ENCODE measurements around the gene LAMP5.

The LAMP5 gene

GRCh38 chr20:9575836-9576235, 61.4 kb downstream of the LAMP5 start:
- CTCF ChIA-PET = no interaction called here

GRCh38 chr20:9576695-9577094, 62.3 kb downstream of the LAMP5 start:
- no peak for TF ChIP-seq BHLHE40 (IDR thresholded peaks at IDR 0.05; ENCODE audit: borderline replicate concordance)
- no peak for TF ChIP-seq ELF4 (IDR thresholded peaks at IDR 0.05)
- no peak for TF ChIP-seq ARNT (IDR thresholded peaks at IDR 0.05)
- TF ChIP-seq PKNOX1 (IDR thresholded peaks at IDR 0.05) = no peak
- no peak for TF ChIP-seq FOXM1 (IDR thresholded peaks at IDR 0.05; ENCODE audit: borderline replicate concordance)
- TF ChIP-seq SUZ12 (IDR thresholded peaks at IDR 0.05) = no peak
- no peak for TF ChIP-seq NFRKB (IDR thresholded peaks at IDR 0.05)
- TF ChIP-seq CTBP1 (IDR thresholded peaks at IDR 0.05; ENCODE audit: borderline replicate concordance) = no peak
- no peak for TF ChIP-seq SP1 (IDR thresholded peaks at IDR 0.05)
- TF ChIP-seq HDGF (IDR thresholded peaks at IDR 0.05; ENCODE audit: borderline replicate concordance) = no peak
- no peak for TF ChIP-seq FOXA1 (IDR thresholded peaks at IDR 0.05)
- TF ChIP-seq L3MBTL2 (conservative IDR thresholded peaks at IDR 0.05) = no peak
- TF ChIP-seq LEF1 (IDR thresholded peaks at IDR 0.05; ENCODE audit: borderline replicate concordance) = no peak
- no peak for TF ChIP-seq ZNF384 (IDR thresholded peaks at IDR 0.05)
- no peak for TF ChIP-seq TARDBP (IDR thresholded peaks at IDR 0.05)
- TF ChIP-seq FOXK2 (IDR thresholded peaks at IDR 0.05) = no peak
- CTCF ChIA-PET = no interaction called here
- no peak for DNase-seq (ENCODE audit: extremely low spot score)

More at GRCh38 chr20:9575836-9576235, 61.4 kb downstream of the LAMP5 start:
- no peak for TF ChIP-seq FOXA1 (IDR thresholded peaks at IDR 0.05)
- no peak for TF ChIP-seq NFRKB (IDR thresholded peaks at IDR 0.05)
- no peak for TF ChIP-seq ARNT (IDR thresholded peaks at IDR 0.05)
- no peak for TF ChIP-seq SUZ12 (IDR thresholded peaks at IDR 0.05)
- TF ChIP-seq SP1 (IDR thresholded peaks at IDR 0.05) = no peak
- no peak for TF ChIP-seq CTBP1 (IDR thresholded peaks at IDR 0.05; ENCODE audit: borderline replicate concordance)
- no peak for TF ChIP-seq FOXM1 (IDR thresholded peaks at IDR 0.05; ENCODE audit: borderline replicate concordance)
- no peak for TF ChIP-seq L3MBTL2 (conservative IDR thresholded peaks at IDR 0.05)
- no peak for TF ChIP-seq TARDBP (IDR thresholded peaks at IDR 0.05)
- no peak for TF ChIP-seq LEF1 (IDR thresholded peaks at IDR 0.05; ENCODE audit: borderline replicate concordance)
- TF ChIP-seq ZNF384 (IDR thresholded peaks at IDR 0.05) = no peak
- no peak for TF ChIP-seq HDGF (IDR thresholded peaks at IDR 0.05; ENCODE audit: borderline replicate concordance)
- no peak for TF ChIP-seq ELF4 (IDR thresholded peaks at IDR 0.05)
- no peak for TF ChIP-seq FOXK2 (IDR thresholded peaks at IDR 0.05)
- TF ChIP-seq PKNOX1 (IDR thresholded peaks at IDR 0.05) = no peak
- TF ChIP-seq BHLHE40 (IDR thresholded peaks at IDR 0.05; ENCODE audit: borderline replicate concordance) = no peak
- DNase-seq (ENCODE audit: extremely low spot score) = no peak
- POLR2A ChIA-PET = no interaction called here

GRCh38 chr20:9577397-9577796, 63.0 kb downstream of the LAMP5 start:
- DNase-seq (ENCODE audit: extremely low spot score) = no peak
- no peak for TF ChIP-seq TARDBP (IDR thresholded peaks at IDR 0.05)
- no peak for TF ChIP-seq L3MBTL2 (conservative IDR thresholded peaks at IDR 0.05)
- no peak for TF ChIP-seq FOXA1 (IDR thresholded peaks at IDR 0.05)
- TF ChIP-seq NFRKB (IDR thresholded peaks at IDR 0.05) = no peak
- no peak for TF ChIP-seq ARNT (IDR thresholded peaks at IDR 0.05)
- no peak for TF ChIP-seq FOXK2 (IDR thresholded peaks at IDR 0.05)
- TF ChIP-seq ELF4 (IDR thresholded peaks at IDR 0.05) = no peak
- no peak for TF ChIP-seq LEF1 (IDR thresholded peaks at IDR 0.05; ENCODE audit: borderline replicate concordance)
- no peak for TF ChIP-seq SUZ12 (IDR thresholded peaks at IDR 0.05)
- no peak for TF ChIP-seq FOXM1 (IDR thresholded peaks at IDR 0.05; ENCODE audit: borderline replicate concordance)
- TF ChIP-seq BHLHE40 (IDR thresholded peaks at IDR 0.05; ENCODE audit: borderline replicate concordance) = no peak
- TF ChIP-seq CTBP1 (IDR thresholded peaks at IDR 0.05; ENCODE audit: borderline replicate concordance) = no peak
- no peak for TF ChIP-seq HDGF (IDR thresholded peaks at IDR 0.05; ENCODE audit: borderline replicate concordance)
- ChIA-PET CTCF (no interaction called here), POLR2A (no interaction called here)

More at GRCh38 chr20:9576695-9577094, 62.3 kb downstream of the LAMP5 start:
- POLR2A ChIA-PET = no interaction called here

GRCh38 chr20:9578594-9578993, 64.2 kb downstream of the LAMP5 start:
- DNase-seq (ENCODE audit: extremely low spot score) = no peak
- ChIA-PET CTCF (no interaction called here), POLR2A (no interaction called here)
- TF ChIP-seq L3MBTL2 (conservative IDR thresholded peaks at IDR 0.05) = no peak
- TF ChIP-seq BHLHE40 (IDR thresholded peaks at IDR 0.05; ENCODE audit: borderline replicate concordance) = no peak
- TF ChIP-seq ARNT (IDR thresholded peaks at IDR 0.05) = no peak
- TF ChIP-seq TARDBP (IDR thresholded peaks at IDR 0.05) = no peak
- no peak for TF ChIP-seq ELF4 (IDR thresholded peaks at IDR 0.05)
- no peak for TF ChIP-seq FOXK2 (IDR thresholded peaks at IDR 0.05)
- no peak for TF ChIP-seq PKNOX1 (IDR thresholded peaks at IDR 0.05)
- TF ChIP-seq CTBP1 (IDR thresholded peaks at IDR 0.05; ENCODE audit: borderline replicate concordance) = no peak
- TF ChIP-seq FOXA1 (IDR thresholded peaks at IDR 0.05) = no peak
- TF ChIP-seq SP1 (IDR thresholded peaks at IDR 0.05) = no peak
- TF ChIP-seq FOXM1 (IDR thresholded peaks at IDR 0.05; ENCODE audit: borderline replicate concordance) = no peak
- no peak for TF ChIP-seq ZNF384 (IDR thresholded peaks at IDR 0.05)
- no peak for TF ChIP-seq LEF1 (IDR thresholded peaks at IDR 0.05; ENCODE audit: borderline replicate concordance)

All from HEK293T (cell line).